ENCODE measurements around the gene PHF11.
"Not testable (repeated sequence)": the region's sequence is repeated elsewhere in the genome, so short reads cannot be mapped to it uniquely, and the experiment has no call there.

PHF11 gene

GRCh38 chr13:49561062-49561410, 65.3 kb downstream of the PHF11 start:
- Histone ChIP-seq H3K4me1 (ENCODE audit: low read length) (peaks cover 10% of the 10 kb centered on the region), H3K4me3 (ENCODE audit: low read length) (no peak overlapping the region), H4K20me1 (ENCODE audit: insufficient read depth, low read length) (no peaks in the 10 kb centered on the region), H3K27me3 (ENCODE audit: low read depth, low read length) (no peaks in the 10 kb centered on the region), H3K27ac (ENCODE audit: low read length) (no peak overlapping the region), H2AFZ (ENCODE audit: low read depth, low read length) (no peak overlapping the region), H3K4me2 (ENCODE audit: low read length) (no peak overlapping the region), H3K36me3 (replicated peaks; ENCODE audit: low read depth, low read length) (peaks cover 23% of the 10 kb centered on the region), H3K9me3 (ENCODE audit: insufficient read depth, low read length) (no peaks in the 10 kb centered on the region), H3K9ac (ENCODE audit: low read length) (no peak overlapping the region), H3K79me2 (ENCODE audit: low read length) (no peaks in the 10 kb centered on the region)
- TF ChIP-seq CTCF (IDR thresholded peaks at IDR 0.05; ENCODE audit: low read depth, low read length) (no peak), EZH2phosphoT487 (IDR thresholded peaks at IDR 0.05; ENCODE audit: low read depth) (no peak)

- H3K4me1 ChIP-seq (ENCODE audit: low read length): peaks cover 10% of the 10 kb centered on the region
- no peaks in the 10 kb centered on the region for H3K79me2 ChIP-seq (ENCODE audit: low read length)
- no peak for TF ChIP-seq EZH2phosphoT487 (IDR thresholded peaks at IDR 0.05; ENCODE audit: low read depth)
- no peak for TF ChIP-seq CTCF (IDR thresholded peaks at IDR 0.05; ENCODE audit: low read depth, low read length)
- H4K20me1 ChIP-seq (ENCODE audit: insufficient read depth, low read length): no peaks in the 10 kb centered on the region
- no peak overlapping the region for H3K4me2 ChIP-seq (ENCODE audit: low read length)
- H3K27ac ChIP-seq (ENCODE audit: low read length): no peak overlapping the region
- no peak overlapping the region for H2AFZ ChIP-seq (ENCODE audit: low read depth, low read length)
- H3K4me3 ChIP-seq (ENCODE audit: low read length): no peak overlapping the region
- H3K36me3 ChIP-seq (replicated peaks; ENCODE audit: low read depth, low read length): peaks cover 21% of the 10 kb centered on the region
- H3K9ac ChIP-seq (ENCODE audit: low read length): no peak overlapping the region
- no peaks in the 10 kb centered on the region for H3K27me3 ChIP-seq (ENCODE audit: low read depth, low read length)
- no peaks in the 10 kb centered on the region for H3K9me3 ChIP-seq (ENCODE audit: insufficient read depth, low read length)
Measured at GRCh38 chr13:49563516-49563915, 67.8 kb downstream of the PHF11 start.

GRCh38 chr13:49565461-49565860, 69.7 kb downstream of the PHF11 start:
- H3K4me1 ChIP-seq (ENCODE audit: low read length); H3K9ac ChIP-seq (ENCODE audit: low read length); H3K27me3 ChIP-seq (ENCODE audit: low read depth, low read length); H4K20me1 ChIP-seq (ENCODE audit: insufficient read depth, low read length); H3K27ac ChIP-seq (ENCODE audit: low read length); H2AFZ ChIP-seq (ENCODE audit: low read depth, low read length); H3K79me2 ChIP-seq (ENCODE audit: low read length); H3K36me3 ChIP-seq (replicated peaks; ENCODE audit: low read depth, low read length); H3K4me3 ChIP-seq (ENCODE audit: low read length); H3K9me3 ChIP-seq (ENCODE audit: insufficient read depth, low read length); H3K4me2 ChIP-seq (ENCODE audit: low read length): not testable (repeated sequence)

- Histone ChIP-seq H3K27me3 (ENCODE audit: low read depth, low read length) (no peaks in the 10 kb centered on the region), H3K4me1 (ENCODE audit: low read length) (peaks cover 11% of the 10 kb centered on the region), H2AFZ (ENCODE audit: low read depth, low read length) (no peak overlapping the region), H3K9me3 (ENCODE audit: insufficient read depth, low read length) (no peaks in the 10 kb centered on the region), H4K20me1 (ENCODE audit: insufficient read depth, low read length) (0 out of 2 replicates have a peak, but pooled peaks cover 2% of the 10 kb centered on the region), H3K9ac (ENCODE audit: low read length) (no peak overlapping the region), H3K79me2 (ENCODE audit: low read length) (no peaks in the 10 kb centered on the region), H3K4me3 (ENCODE audit: low read length) (no peak overlapping the region), H3K27ac (ENCODE audit: low read length) (no peak overlapping the region), H3K4me2 (ENCODE audit: low read length) (no peak overlapping the region), H3K36me3 (replicated peaks; ENCODE audit: low read depth, low read length) (peaks cover 8% of the 10 kb centered on the region)
- TF ChIP-seq EZH2phosphoT487 (IDR thresholded peaks at IDR 0.05; ENCODE audit: low read depth) (no peak), CTCF (IDR thresholded peaks at IDR 0.05; ENCODE audit: low read depth, low read length) (no peak)
Measured at GRCh38 chr13:49566461-49566860, 70.7 kb downstream of the PHF11 start.

GRCh38 chr13:49567491-49567890, 71.7 kb downstream of the PHF11 start:
- Histone ChIP-seq H3K9ac (ENCODE audit: low read length) (no peak overlapping the region), H3K4me2 (ENCODE audit: low read length) (no peak overlapping the region), H3K36me3 (replicated peaks; ENCODE audit: low read depth, low read length) (peaks cover 8% of the 10 kb centered on the region), H3K4me3 (ENCODE audit: low read length) (no peak overlapping the region), H3K27ac (ENCODE audit: low read length) (no peak overlapping the region), H3K27me3 (ENCODE audit: low read depth, low read length) (no peaks in the 10 kb centered on the region), H3K4me1 (ENCODE audit: low read length) (peaks cover 19% of the 10 kb centered on the region), H3K9me3 (ENCODE audit: insufficient read depth, low read length) (no peaks in the 10 kb centered on the region), H4K20me1 (ENCODE audit: insufficient read depth, low read length) (peaks cover 6% of the 10 kb centered on the region; the same call in 1 of the 2 replicates), H2AFZ (ENCODE audit: low read depth, low read length) (no peak overlapping the region), H3K79me2 (ENCODE audit: low read length) (no peaks in the 10 kb centered on the region)
- TF ChIP-seq CTCF (IDR thresholded peaks at IDR 0.05; ENCODE audit: low read depth, low read length): no peak
